Measurements from ENCODE around the gene BHLHE40.

DNA sequence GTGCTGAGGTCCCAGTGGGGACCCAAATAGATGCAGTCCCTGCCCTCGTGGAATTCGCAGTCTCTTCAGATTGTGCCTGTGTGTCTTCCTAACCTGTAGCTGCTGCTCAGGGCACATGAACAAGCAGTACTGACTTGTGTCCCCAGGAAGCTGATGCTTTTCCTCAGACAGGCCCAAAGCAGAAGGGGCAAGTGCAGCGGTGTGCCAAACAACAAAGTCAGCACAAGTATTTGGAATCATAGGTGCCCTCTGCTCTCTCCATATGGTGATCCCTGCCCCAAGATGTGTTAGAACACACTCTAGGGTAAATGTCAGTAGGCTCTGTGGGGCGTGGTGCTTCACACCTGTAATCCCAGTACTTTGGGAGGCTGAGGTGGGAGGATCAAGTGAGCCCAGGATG, 21.9 kb downstream of the BHLHE40 start:
- TF ChIP-seq ARNTL (CRISPR knock-in tag; IDR thresholded peaks at IDR 0.05; ENCODE audit: borderline replicate concordance, low read depth) (no peak), ZFP30 (CRISPR knock-in tag; IDR thresholded peaks at IDR 0.05) (no peak), ISL1 (CRISPR knock-in tag; IDR thresholded peaks at IDR 0.05) (no peak), GLIS3 (CRISPR knock-in tag; IDR thresholded peaks at IDR 0.05) (no peak), CSDC2 (CRISPR knock-in tag; IDR thresholded peaks at IDR 0.05) (no peak)
